ENCODE measurements around the gene PNP. TPM values are rescaled to one million over a fixed set of nuclear protein-coding genes. Genes with fewer than 3 reads are reported as not detected.

The PNP gene
- total RNA-seq, 2 donors from 2014 or later = 52.8 to 59.8 TPM

DNA sequence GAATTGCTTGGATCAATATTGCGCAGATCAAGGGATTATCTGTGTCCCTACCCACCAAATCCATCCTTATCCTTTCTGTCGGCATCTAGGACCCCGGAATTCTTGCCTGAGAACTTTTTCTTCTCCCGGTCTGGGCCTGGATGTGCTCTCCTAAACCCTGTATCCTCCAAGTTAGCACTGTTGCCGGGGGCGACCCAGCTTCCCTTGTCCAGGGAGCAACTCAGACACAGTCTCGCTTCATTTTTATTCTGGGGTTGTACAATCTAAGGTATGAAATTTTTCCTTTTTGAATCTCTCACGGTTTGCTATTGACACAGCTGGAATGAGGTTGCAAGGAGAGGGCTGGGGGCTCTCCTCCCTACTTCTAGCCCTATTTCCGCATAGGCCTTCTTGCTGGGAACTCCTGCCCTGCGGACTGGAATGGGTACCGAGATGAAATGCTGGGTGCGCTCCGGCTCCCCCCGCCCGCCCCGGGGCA lies 403 bp upstream of the PNP start:
- Mint-ChIP-seq H3K27me3 (ENCODE audit: insufficient read depth) (peaks cover 2% of the 10 kb centered on the region), H3K27ac (peak overlapping the region; percentile 96), H3K36me3 (ENCODE audit: low read depth) (peaks cover 15% of the 10 kb centered on the region), H3K9me3 (no peaks in the 10 kb centered on the region), H3K4me3 (peak overlapping the region; percentile 95), H3K4me1 (peaks cover 15% of the 10 kb centered on the region)
- no peaks in the 10 kb centered on the region for H3K4me1 ChIP-seq (ENCODE audit: control insufficient read depth, insufficient read depth, low read length)
- WGBS, 2 experiments (ENCODE audit: insufficient coverage in 1 of 2, insufficient read length in 1 of 2) = 38 to 90% methylated on average over 2 to 16 of the region's 16 CpGs
- H3K4me3 ChIP-seq (ENCODE audit: low read length) = peak overlapping the region; percentile 95
- peak overlapping the region; percentile 65 for H3K27ac ChIP-seq (ENCODE audit: low read depth, low read length)
- H3K27me3 ChIP-seq (ENCODE audit: control insufficient read depth, insufficient read depth, low read length, poor library complexity, severe bottlenecking) = no peaks in the 10 kb centered on the region
- TF ChIP-seq CTCF (conservative IDR thresholded peaks at IDR 0.05) = no peak
- H3K9ac ChIP-seq (ENCODE audit: extremely low read depth, low read length, poor library complexity, severe bottlenecking) = peak overlapping the region; percentile 71
- DNase-seq = no peak
- H3K36me3 ChIP-seq (ENCODE audit: control insufficient read depth, insufficient read depth, low read length) = peaks cover 16% of the 10 kb centered on the region
- H3K9me3 ChIP-seq (ENCODE audit: control insufficient read depth, low read length) = no peaks in the 10 kb centered on the region

DNA sequence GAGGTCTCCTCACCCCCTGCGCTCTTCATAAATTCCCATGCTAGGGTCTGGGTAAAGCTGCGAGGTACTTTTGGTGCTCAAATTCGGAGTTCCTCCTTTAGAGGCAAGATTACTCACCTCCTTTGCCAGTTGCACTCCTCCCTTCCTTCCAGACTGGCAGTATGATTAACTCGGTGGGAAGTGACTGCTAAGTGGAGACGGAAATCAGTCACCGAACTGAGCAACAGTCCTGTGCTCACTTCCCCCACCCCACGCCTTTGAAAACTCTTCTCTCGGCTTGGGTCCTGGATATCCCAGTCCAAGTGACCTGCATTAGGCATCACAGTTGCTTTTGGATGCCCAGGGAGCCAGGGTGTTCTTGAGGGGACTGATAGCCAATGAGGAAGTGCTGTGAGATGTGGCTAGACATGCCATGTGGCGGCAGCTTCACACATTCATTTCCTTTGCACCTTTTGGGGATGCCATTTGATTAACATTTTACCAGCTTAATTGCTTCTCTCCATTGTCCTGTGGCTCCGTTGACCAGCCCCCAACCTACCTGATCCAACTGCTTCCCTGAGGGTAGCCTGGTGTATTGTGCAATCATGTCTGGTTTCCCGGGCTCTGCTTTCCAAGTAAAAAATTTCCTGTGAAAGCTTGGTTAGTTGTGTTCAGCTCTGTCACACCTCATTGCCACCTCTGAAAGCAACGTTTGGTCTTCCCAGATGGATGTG lies 840 bp downstream of the PNP start:
- Mint-ChIP-seq H3K27ac (peak overlapping the region; percentile 96), H3K36me3 (ENCODE audit: low read depth) (peaks cover 27% of the 10 kb centered on the region), H3K4me3 (peak overlapping the region; percentile 95), H3K4me1 (peaks cover 15% of the 10 kb centered on the region), H3K9me3 (no peaks in the 10 kb centered on the region), H3K27me3 (ENCODE audit: insufficient read depth) (no peaks in the 10 kb centered on the region)
- Histone ChIP-seq H3K4me3 (ENCODE audit: low read length) (peak overlapping the region; percentile 95), H3K27me3 (ENCODE audit: control insufficient read depth, insufficient read depth, low read length, poor library complexity, severe bottlenecking) (no peaks in the 10 kb centered on the region), H3K4me1 (ENCODE audit: control insufficient read depth, insufficient read depth, low read length) (no peaks in the 10 kb centered on the region), H3K36me3 (ENCODE audit: control insufficient read depth, insufficient read depth, low read length) (peaks cover 28% of the 10 kb centered on the region), H3K9me3 (ENCODE audit: control insufficient read depth, low read length) (no peaks in the 10 kb centered on the region), H3K9ac (ENCODE audit: extremely low read depth, low read length, poor library complexity, severe bottlenecking) (peak overlapping the region; percentile 71), H3K27ac (ENCODE audit: low read depth, low read length) (no peak overlapping the region)
- DNase-seq = peak; percentile 80
- 0 to 17% methylated on average over 3 to 12 of the region's 12 CpGs for WGBS, 2 experiments (ENCODE audit: insufficient coverage in 1 of 2, insufficient read length in 1 of 2)
- no peak for TF ChIP-seq CTCF (conservative IDR thresholded peaks at IDR 0.05)

- Mint-ChIP-seq H3K4me3 (peak overlapping the region; percentile 95), H3K27ac (peak overlapping the region; percentile 53), H3K4me1 (peaks cover 15% of the 10 kb centered on the region), H3K36me3 (ENCODE audit: low read depth) (peaks cover 32% of the 10 kb centered on the region), H3K27me3 (ENCODE audit: insufficient read depth) (no peaks in the 10 kb centered on the region), H3K9me3 (no peaks in the 10 kb centered on the region)
- Histone ChIP-seq H3K27ac (ENCODE audit: low read depth, low read length) (no peak overlapping the region), H3K4me1 (ENCODE audit: control insufficient read depth, insufficient read depth, low read length) (no peaks in the 10 kb centered on the region), H3K4me3 (ENCODE audit: low read length) (peak overlapping the region; percentile 95), H3K9me3 (ENCODE audit: control insufficient read depth, low read length) (no peaks in the 10 kb centered on the region), H3K27me3 (ENCODE audit: control insufficient read depth, insufficient read depth, low read length, poor library complexity, severe bottlenecking) (no peaks in the 10 kb centered on the region), H3K9ac (ENCODE audit: extremely low read depth, low read length, poor library complexity, severe bottlenecking) (peak overlapping the region; percentile 71), H3K36me3 (ENCODE audit: control insufficient read depth, insufficient read depth, low read length) (peaks cover 33% of the 10 kb centered on the region)
- 0 to 1% methylated on average over 2 of the region's 2 CpGs for WGBS, 2 experiments (ENCODE audit: insufficient coverage in 1 of 2, insufficient read length in 1 of 2)
- DNase-seq = no peak
- no peak for TF ChIP-seq CTCF (conservative IDR thresholded peaks at IDR 0.05)
Observed at GRCh38 chr14:20470603-20470901, 1.3 kb downstream of the PNP start.

Measured in endodermal cell (in vitro differentiated cells).